H1 (cell line): ENCODE data around the gene CFAP221. TPM values are rescaled to one million over a fixed set of nuclear protein-coding genes. Genes with fewer than 3 reads are reported as not detected.

Experiments
- CTCF ChIA-PET: fragments of 300-600 bp; sonication (Branson Sonifier 250); formaldehyde crosslinking; loops from one replicate; lab custom pipeline; 2021; ENCODE audit not compliant: partially characterized antibody; lab: Charles Lee
- POLR2A ChIA-PET: fragments of 300-600 bp; sonication (Branson Sonifier 250); formaldehyde crosslinking; loops from one replicate; lab custom pipeline; 2021; ENCODE audit warnings: inconsistent platforms; ENCODE audit not compliant: partially characterized antibody; lab: Charles Lee
- DNase-seq, 2 experiments: peaks; one replicate each; pipeline versions ENCODE4 v3.0.0 to v3.0.0-alpha.2; 2010 to 2022; ENCODE audit warnings: low spot score in 2 of 2, low read depth in 1 of 2, mixed read lengths in 1 of 2
- FAIRE-seq: peaks from 2 replicates; lab custom pipeline; 2011; peaks lifted over from hg19 to GRCh38; lab: Jason Lieb, UNC
- H2AFZ ChIP-seq: 2 replicates; pipeline ENCODE4 v1.8.1; 2012; ENCODE audit warnings: low read length, inconsistent platforms
- H2AK5ac ChIP-seq: 2 replicates; pipeline ENCODE4 v1.6.1; 2013; ENCODE audit warnings: low read depth, low read length
- H2BK120ac ChIP-seq: replicated peaks from 2 replicates; pipeline ENCODE3; 2013; ENCODE audit warnings: low read depth, low read length, inconsistent platforms
- H2BK12ac ChIP-seq: 2 replicates; pipeline ENCODE4 v1.6.1; 2013; ENCODE audit warnings: low read depth, low read length
- H2BK15ac ChIP-seq: 2 replicates; pipeline ENCODE4 v1.6.1; 2013; ENCODE audit warnings: low read length
- H2BK20ac ChIP-seq: 2 replicates; pipeline ENCODE4 v1.6.1; 2013; ENCODE audit warnings: low read length
- H2BK5ac ChIP-seq: 2 replicates; pipeline ENCODE4 v1.6.1; 2013; ENCODE audit warnings: low read depth, low read length
- H3K14ac ChIP-seq: 2 replicates; pipeline ENCODE4 v1.6.1; 2013; ENCODE audit warnings: inconsistent platforms; ENCODE audit not compliant: insufficient read length
- H3K18ac ChIP-seq: 2 replicates; pipeline ENCODE4 v1.6.1; 2013; ENCODE audit warnings: low read length; ENCODE audit errors: extremely low read depth
- H3K23ac ChIP-seq: 2 replicates; pipeline ENCODE4 v1.6.1; 2013; ENCODE audit warnings: inconsistent platforms; ENCODE audit not compliant: insufficient read length
- H3K23me2 ChIP-seq: 2 replicates; pipeline ENCODE4 v1.6.1; 2013; ENCODE audit warnings: low read depth, low read length
- H3K27ac ChIP-seq: 2 replicates; pipeline ENCODE4 v1.6.1; 2011; ENCODE audit warnings: low read depth, low read length, inconsistent platforms
- H3K27me3 ChIP-seq, 4 experiments: replicated peaks in 1 of 4; 1 replicate in 1 of 4; 2 replicates in 3 of 4; pipeline versions ENCODE4 v1.6.1 to v1.8.1; 2011 to 2013; ENCODE audit warnings: low read length in 3 of 4, mild to moderate bottlenecking in 3 of 4, inconsistent platforms in 2 of 4, mixed read lengths in 2 of 4, moderate library complexity in 1 of 4; ENCODE audit not compliant: control insufficient read depth in 3 of 4, insufficient read depth in 3 of 4; ENCODE audit errors: extremely low read depth in 1 of 4
- H3K36me3 ChIP-seq, 4 experiments: 2 replicates each; pipeline versions ENCODE4 v1.6.1 to v1.8.1; 2011 to 2013; ENCODE audit warnings: mild to moderate bottlenecking in 4 of 4, low read length in 3 of 4, moderate library complexity in 2 of 4, control low read depth in 1 of 4, inconsistent platforms in 1 of 4; ENCODE audit not compliant: insufficient read depth in 4 of 4, control insufficient read depth in 2 of 4
- H3K4ac ChIP-seq: replicated peaks from 2 replicates; pipeline ENCODE3; 2013; ENCODE audit warnings: low read length, low read depth, mixed read lengths, inconsistent platforms; ENCODE audit not compliant: insufficient read length
- H3K4me1 ChIP-seq, 4 experiments: replicated peaks in 1 of 4; 1 replicate in 1 of 4; 2 replicates in 3 of 4; pipeline versions ENCODE4 v1.6.1 to v1.8.1; 2011 to 2013; ENCODE audit warnings: low read length in 3 of 4, inconsistent platforms in 2 of 4, mixed read lengths in 1 of 4; ENCODE audit not compliant: insufficient read depth in 4 of 4, control insufficient read depth in 3 of 4
- H3K4me2 ChIP-seq, 2 experiments: 2 replicates each; pipeline versions ENCODE4 v1.6.1 to v1.8.1; 2011 to 2013; ENCODE audit warnings: low read depth in 2 of 2, low read length in 2 of 2, control low read depth in 1 of 2, inconsistent platforms in 1 of 2, mild to moderate bottlenecking in 1 of 2; ENCODE audit not compliant: insufficient read depth in 1 of 2
- H3K4me3 ChIP-seq, 4 experiments: fragments of 200-600, 300-600 bp in 1 of 4; sonication (generic), shearing (Covaris generic), sonication (Bioruptor Twin) in 1 of 4; 2 replicates each; pipeline versions ENCODE4 v1.5.1 to v1.8.1; 2011 to 2016; ENCODE audit warnings: low read length in 4 of 4, low read depth in 3 of 4, control low read depth in 2 of 4, inconsistent platforms in 2 of 4, mild to moderate bottlenecking in 2 of 4, mixed read lengths in 1 of 4, moderate library complexity in 1 of 4; ENCODE audit not compliant: insufficient read depth in 2 of 4; ENCODE audit errors: extremely low read depth in 1 of 4
- H3K56ac ChIP-seq: replicated peaks from 2 replicates; pipeline ENCODE3; 2013; ENCODE audit warnings: low read depth, mild to moderate bottlenecking, mixed read lengths, low read length, inconsistent platforms; ENCODE audit not compliant: insufficient read length
- H3K79me1 ChIP-seq: 2 replicates; pipeline ENCODE4 v1.6.1; 2013; ENCODE audit warnings: low read depth, low read length, control low read depth
- H3K79me2 ChIP-seq, 2 experiments: 2 replicates each; pipeline versions ENCODE4 v1.6.1 to v1.8.1; 2012 to 2013; ENCODE audit warnings: low read length in 2 of 2, mild to moderate bottlenecking in 2 of 2, inconsistent platforms in 1 of 2; ENCODE audit not compliant: insufficient read depth in 2 of 2, control insufficient read depth in 1 of 2
- H3K9ac ChIP-seq, 4 experiments: replicated peaks in 1 of 4; 1 replicate in 1 of 4; 2 replicates in 3 of 4; pipeline versions ENCODE4 v1.6.1 to v1.8.1; 2011 to 2013; ENCODE audit warnings: low read depth in 3 of 4, low read length in 3 of 4, control low read depth in 2 of 4, mild to moderate bottlenecking in 2 of 4, moderate library complexity in 2 of 4, inconsistent platforms in 1 of 4; ENCODE audit errors: extremely low read depth in 1 of 4
- H3K9me3 ChIP-seq, 2 experiments: 2 replicates each; pipeline versions ENCODE4 v1.6.1 to v1.8.1; 2012 to 2013; ENCODE audit warnings: mild to moderate bottlenecking in 2 of 2, moderate library complexity in 2 of 2, control low read depth in 1 of 2, inconsistent platforms in 1 of 2, low read depth in 1 of 2, low read length in 1 of 2, mixed read lengths in 1 of 2; ENCODE audit not compliant: insufficient read depth in 2 of 2
- H4K20me1 ChIP-seq, 2 experiments: replicated peaks in 1 of 2; 2 replicates each; pipeline versions ENCODE3 to v1.8.1; 2011 to 2013; ENCODE audit warnings: inconsistent platforms in 2 of 2, low read length in 2 of 2, mild to moderate bottlenecking in 1 of 2; ENCODE audit not compliant: insufficient read depth in 2 of 2, control insufficient read depth in 1 of 2
- H4K5ac ChIP-seq: 2 replicates; pipeline ENCODE4 v1.6.1; 2013; ENCODE audit warnings: low read length, low read depth, mixed read lengths, inconsistent platforms; ENCODE audit not compliant: insufficient read length
- H4K8ac ChIP-seq: 2 replicates; pipeline ENCODE4 v1.8.0; 2013; ENCODE audit warnings: mild to moderate bottlenecking, moderate library complexity, low read length, inconsistent platforms; ENCODE audit not compliant: insufficient read depth; ENCODE audit errors: extremely low read depth
- H4K91ac ChIP-seq: replicated peaks from 2 replicates; pipeline ENCODE3; 2013; ENCODE audit warnings: low read length, mixed read lengths, inconsistent platforms; ENCODE audit not compliant: insufficient read length
- ASH2L ChIP-seq: fragments of 200-600, 300-600 bp; sonication (generic); IDR thresholded peaks from one replicate; pipeline ENCODE4 v1.7.1; 2017; ENCODE audit warnings: low read length
- BRCA1 ChIP-seq: IDR thresholded peaks from 2 replicates; pipeline ENCODE4 v1.6.1; 2012; ENCODE audit warnings: low read depth, low read length, improper control_type of control experiment
- HDAC6 ChIP-seq: IDR thresholded peaks from one replicate; pipeline ENCODE4 v1.7.1; 2012; ENCODE audit warnings: low read depth, mild to moderate bottlenecking, inconsistent platforms, low read length, moderate library complexity
- KDM5A ChIP-seq: fragments of 200-600 bp; IDR thresholded peaks from 2 replicates; pipeline ENCODE4 v1.7.1; 2012; ENCODE audit warnings: mild to moderate bottlenecking, low read length, inconsistent platforms, mixed read lengths
- RXRA ChIP-seq: IDR thresholded peaks from 2 replicates; pipeline ENCODE4 v1.6.1; 2011; ENCODE audit warnings: low read depth, mild to moderate bottlenecking, low read length, moderate library complexity; ENCODE audit not compliant: insufficient read depth
- SUZ12 ChIP-seq: fragments of 200-600 bp; sonication (generic); IDR thresholded peaks from 2 replicates; pipeline ENCODE4 v1.6.1; 2012; ENCODE audit warnings: mild to moderate bottlenecking, inconsistent platforms, low read length, moderate library complexity, mixed read lengths
- TEAD4 ChIP-seq: IDR thresholded peaks from 2 replicates; pipeline ENCODE4 v1.6.1; 2012; ENCODE audit warnings: low read depth, low read length, inconsistent platforms, mixed read lengths
- WGBS, 2 experiments: shearing (Covaris generic) in 1 of 2; methylation state at CpG; one replicate each; pipeline versions ENCODE4 v1.1.6 to v1.1.7; 2013 to 2015; ENCODE audit warnings: low lambda C conversion rate in 2 of 2, mixed read lengths in 2 of 2, inconsistent platforms in 1 of 2, low coverage in 1 of 2, missing lambda C conversion rate in 1 of 2; ENCODE audit not compliant: insufficient replicate concordance in 2 of 2, insufficient coverage in 1 of 2, insufficient read length in 1 of 2; ENCODE audit errors: extremely low coverage in 1 of 2, missing lambda C conversion rate in 1 of 2; 5-methylcytosine and 5-hydroxymethylcytosine counted together
- polyA plus RNA-seq, 7 experiments: library from polyadenylated mRNA; depleted of rRNA in 3 of 7; stranded (reverse) in 5 of 7; unstranded in 2 of 7; fragments of >200 nt in 5 of 7; fragments of 200-250 nt in 2 of 7; gene quantifications; 1 replicate in 5 of 7; 2 replicates in 1 of 7; 4 replicates in 1 of 7; pipeline versions ENCODE4 v1.2.1 to v1.2.3, GENCODE V29; 2011 to 2013; ENCODE audit warnings: missing spikeins in 2 of 7, mixed read lengths in 2 of 7
- total RNA-seq: library from RNA; stranded (reverse); fragmentation: NEBNext Ultra II Directional; extraction: Animal tissue kit (Norgen Biotek cat#: 25700); gene quantifications from 2 replicates; pipeline ENCODE4 v1.2.1, GENCODE V29; 2021
- TF ChIP-seq, protein P1 (sequence below): IDR thresholded peaks from 2 replicates; pipeline ENCODE4 v1.6.1; 2012; ENCODE audit warnings: inconsistent platforms

The CFAP221 gene
- total and polyA plus RNA-seq, 2 of the 8 experiments (the other 6 are each of a cell fraction or from before 2014, with no cell fraction given) = 0.14 to 0.71 TPM

DNA sequence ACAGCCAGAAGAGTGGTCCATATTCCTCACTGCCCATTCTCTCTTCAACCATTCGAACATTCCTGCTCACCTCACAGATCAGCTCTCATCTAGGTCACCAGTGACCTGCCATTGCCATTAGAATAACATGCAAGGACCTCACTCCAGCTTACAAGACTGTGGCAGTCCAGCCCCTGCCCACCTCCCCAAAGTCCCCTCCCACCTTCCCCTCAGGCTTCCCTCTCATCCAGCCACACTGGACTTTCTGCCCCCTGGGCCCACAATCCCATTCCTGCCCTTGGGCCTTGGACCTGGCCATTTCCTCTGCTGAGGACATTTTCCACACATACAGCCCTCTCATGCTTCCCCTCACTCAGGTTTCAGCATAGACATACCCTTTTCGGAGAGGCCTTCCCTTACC lies 129.5 kb downstream of the CFAP221 start:
- H4K91ac ChIP-seq = no peak overlapping the region
- H3K9me3 ChIP-seq = no peaks in the 10 kb centered on the region
- no peak overlapping the region for H3K14ac ChIP-seq
- peaks cover 3 to 14% (median 10%) of the 10 kb centered on the region in 4 experiments; a peak in 6 of 7 replicates for H3K4me1 ChIP-seq
- FAIRE-seq (no peak), DNase-seq (no peak)
- ChIA-PET POLR2A (no interaction called here), CTCF (interaction anchor here (0.6 to 1.7 kb wide), 5 partner anchors 17 to 197 kb away, joined by 3 to 8 read pairs (median 3); no protein-coding TSS in a partner anchor)
- H3K36me3 ChIP-seq = no peaks in the 10 kb centered on the region
- H3K23me2 ChIP-seq = no peaks in the 10 kb centered on the region; the same call in 1 of the 2 replicates
- H2BK120ac ChIP-seq = no peak overlapping the region
- no peak overlapping the region for H2BK12ac ChIP-seq
- 94% methylated on average over 2 of the region's 2 CpGs; no CpG with 5 or more reads in 1 of the 2 experiments for WGBS, 2 experiments
- H3K27me3 ChIP-seq = no peaks in the 10 kb centered on the region
- H3K27ac ChIP-seq = no peak overlapping the region
- H4K20me1 ChIP-seq = no peaks in the 10 kb centered on the region
- H3K56ac ChIP-seq = no peak overlapping the region
- no peak overlapping the region for H4K8ac ChIP-seq
- H3K18ac ChIP-seq = no peak overlapping the region
- no peak overlapping the region for H3K4me2 ChIP-seq
- no peak overlapping the region for H2AFZ ChIP-seq
- H2AK5ac ChIP-seq = no peak overlapping the region
- no peak overlapping the region for H2BK15ac ChIP-seq
- H3K9ac ChIP-seq = no peak overlapping the region
- H3K23ac ChIP-seq = no peak overlapping the region
- no peaks in the 10 kb centered on the region for H3K79me2 ChIP-seq
- H3K79me1 ChIP-seq = no peaks in the 10 kb centered on the region
- no peak overlapping the region for H3K4me3 ChIP-seq
- H4K5ac ChIP-seq = no peak overlapping the region
- no peak overlapping the region for H3K4ac ChIP-seq
- H2BK5ac ChIP-seq = no peak overlapping the region
- 0 out of 2 replicates have a peak overlapping the region, but pooled peaks have one; percentile 43 for H2BK20ac ChIP-seq
- no peak for TF ChIP-seq KDM5A
- no peak for TF ChIP-seq BRCA1
- TF ChIP-seq, protein P1, sequence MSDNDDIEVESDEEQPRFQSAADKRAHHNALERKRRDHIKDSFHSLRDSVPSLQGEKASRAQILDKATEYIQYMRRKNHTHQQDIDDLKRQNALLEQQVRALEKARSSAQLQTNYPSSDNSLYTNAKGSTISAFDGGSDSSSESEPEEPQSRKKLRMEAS = no peak
- TF ChIP-seq RXRA = no peak
- TF ChIP-seq HDAC6 = no peak
- no peak for TF ChIP-seq TEAD4
- TF ChIP-seq ASH2L = no peak
- TF ChIP-seq SUZ12 = no peak
